ENCODE measurements around the gene IFT27. TPM values are rescaled to one million over a fixed set of nuclear protein-coding genes. Genes with fewer than 3 reads are reported as not detected.

The IFT27 gene
- total and polyA plus RNA-seq, 9 donors, result 14.2 to 38.8 (median 28.4) TPM

DNA sequence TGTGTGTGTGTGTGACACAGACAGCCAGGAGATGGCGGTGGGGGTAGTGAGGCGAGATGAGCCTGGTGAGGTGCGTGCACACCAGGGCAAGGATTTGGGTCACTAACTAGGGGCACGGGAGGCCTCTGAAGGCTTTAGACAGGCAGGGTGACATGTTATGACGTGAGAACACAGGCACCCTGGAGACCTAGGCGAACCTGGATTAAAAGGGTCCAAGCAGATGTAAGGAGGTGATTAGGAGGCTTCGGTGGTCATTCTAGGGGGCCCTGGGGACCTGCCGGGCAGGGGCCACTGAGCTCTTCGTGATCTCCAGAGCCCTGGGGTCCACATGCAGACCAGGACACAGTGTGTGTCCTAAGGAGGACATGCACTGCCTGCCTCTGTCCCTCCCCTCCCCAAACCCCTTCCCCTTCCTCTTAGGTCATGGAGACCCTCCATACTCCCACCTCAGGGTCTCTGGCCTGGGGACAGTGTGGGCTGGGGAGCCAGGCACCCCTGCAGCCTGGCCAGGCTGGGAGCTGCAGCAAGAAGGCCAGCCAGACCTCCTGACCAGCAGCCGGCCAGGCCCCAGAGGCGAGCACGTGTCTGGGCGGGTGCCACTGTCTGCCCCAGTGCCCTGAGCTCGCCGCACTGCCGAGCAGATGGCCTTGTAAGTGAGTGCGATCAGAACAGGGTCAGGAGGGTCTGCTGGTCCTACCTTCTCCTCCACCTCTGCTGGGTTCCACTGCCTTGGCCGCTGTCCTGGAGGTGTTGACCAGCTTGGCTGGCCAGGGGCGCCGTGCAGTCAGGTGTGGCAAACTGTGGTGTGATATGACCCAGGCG is 32.1 kb downstream of the IFT27 start:
- intact Hi-C loops (cut with DNase I), result no loop called here
- TF ChIP-seq, protein P1, sequence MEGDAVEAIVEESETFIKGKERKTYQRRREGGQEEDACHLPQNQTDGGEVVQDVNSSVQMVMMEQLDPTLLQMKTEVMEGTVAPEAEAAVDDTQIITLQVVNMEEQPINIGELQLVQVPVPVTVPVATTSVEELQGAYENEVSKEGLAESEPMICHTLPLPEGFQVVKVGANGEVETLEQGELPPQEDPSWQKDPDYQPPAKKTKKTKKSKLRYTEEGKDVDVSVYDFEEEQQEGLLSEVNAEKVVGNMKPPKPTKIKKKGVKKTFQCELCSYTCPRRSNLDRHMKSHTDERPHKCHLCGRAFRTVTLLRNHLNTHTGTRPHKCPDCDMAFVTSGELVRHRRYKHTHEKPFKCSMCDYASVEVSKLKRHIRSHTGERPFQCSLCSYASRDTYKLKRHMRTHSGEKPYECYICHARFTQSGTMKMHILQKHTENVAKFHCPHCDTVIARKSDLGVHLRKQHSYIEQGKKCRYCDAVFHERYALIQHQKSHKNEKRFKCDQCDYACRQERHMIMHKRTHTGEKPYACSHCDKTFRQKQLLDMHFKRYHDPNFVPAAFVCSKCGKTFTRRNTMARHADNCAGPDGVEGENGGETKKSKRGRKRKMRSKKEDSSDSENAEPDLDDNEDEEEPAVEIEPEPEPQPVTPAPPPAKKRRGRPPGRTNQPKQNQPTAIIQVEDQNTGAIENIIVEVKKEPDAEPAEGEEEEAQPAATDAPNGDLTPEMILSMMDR (IDR thresholded peaks at IDR 0.05), result no peak
- TF ChIP-seq EP300 (IDR thresholded peaks at IDR 0.05) (no peak), POLR2A (IDR thresholded peaks at IDR 0.05) (no peak)
- no peak for DNase-seq

DNA sequence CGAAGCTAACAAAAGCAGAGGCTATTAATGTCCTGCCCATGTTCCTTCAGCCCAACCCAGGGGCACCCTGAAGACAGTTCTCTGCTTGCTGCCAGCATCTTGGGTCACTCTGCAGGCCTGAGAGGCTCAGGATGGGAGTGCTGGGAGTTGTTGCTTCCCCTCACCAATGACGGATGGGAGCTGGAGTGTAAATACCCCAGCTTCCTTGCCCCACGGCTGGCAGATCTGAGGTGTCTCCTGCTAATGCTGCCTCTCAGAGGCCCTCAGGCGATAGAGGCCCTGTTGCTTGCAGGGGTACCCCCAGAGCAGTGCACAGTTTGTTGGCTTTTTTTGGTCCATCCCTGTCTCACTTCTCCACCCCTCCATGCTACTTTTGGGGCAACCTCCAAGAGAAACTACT is 32.9 kb downstream of the IFT27 start:
- intact Hi-C loops (cut with DNase I), result no loop called here
- no peak overlapping the region for H3K4me3 ChIP-seq

More for the DNA sequence above, 32.1 kb downstream of the IFT27 start:
- no peak overlapping the region for H3K4me3 ChIP-seq
- 58 to 72% (median 62%) methylated on average over 21 of the region's 21 CpGs for WGBS, 3 donors
- no peaks in the 10 kb centered on the region for H3K27me3 ChIP-seq
- H3K4me1 ChIP-seq (ENCODE audit: insufficient read depth), result no peaks in the 10 kb centered on the region
- H3K9me3 ChIP-seq, result no peaks in the 10 kb centered on the region
- H3K36me3 ChIP-seq, result no peaks in the 10 kb centered on the region
- H3K27ac ChIP-seq, result no peak overlapping the region

DNA sequence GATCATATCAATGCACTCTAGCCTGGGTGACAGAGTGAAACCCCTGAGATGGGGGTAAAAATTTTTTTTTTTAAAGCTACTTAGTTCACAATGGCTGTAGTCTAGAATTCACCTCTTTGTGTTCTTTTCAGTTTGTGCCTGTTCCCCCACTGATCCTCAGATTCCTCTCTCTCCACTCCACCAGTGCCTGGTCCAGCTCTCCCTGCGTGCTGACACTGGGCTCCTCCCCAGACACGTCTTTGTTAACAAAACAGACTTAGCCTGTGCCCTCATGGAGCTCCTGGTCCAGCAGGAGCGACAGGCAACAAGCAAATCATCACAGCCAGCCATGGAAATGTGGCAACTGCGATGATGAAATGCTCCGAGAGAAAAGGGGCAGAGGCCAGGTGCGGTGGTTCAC is 34.0 kb downstream of the IFT27 start:
- intact Hi-C loops (cut with DNase I), result no loop called here
- TF ChIP-seq POLR2A (IDR thresholded peaks at IDR 0.05), result no peak
- TF ChIP-seq, protein P1 (IDR thresholded peaks at IDR 0.05), result no peak
- TF ChIP-seq EP300 (IDR thresholded peaks at IDR 0.05), result no peak

More for the DNA sequence above, 32.9 kb downstream of the IFT27 start:
- no peak for TF ChIP-seq EP300 (IDR thresholded peaks at IDR 0.05)
- no peak for TF ChIP-seq POLR2A (IDR thresholded peaks at IDR 0.05)
- TF ChIP-seq, protein P1 (IDR thresholded peaks at IDR 0.05), result no peak
- Histone ChIP-seq H3K4me1 (ENCODE audit: insufficient read depth) (no peaks in the 10 kb centered on the region), H3K9me3 (no peaks in the 10 kb centered on the region), H3K36me3 (no peaks in the 10 kb centered on the region), H3K27me3 (no peaks in the 10 kb centered on the region), H3K27ac (no peak overlapping the region)
- 68 to 72% (median 71%) methylated on average over 4 of the region's 4 CpGs for WGBS, 3 donors
- no peak for DNase-seq

DNA sequence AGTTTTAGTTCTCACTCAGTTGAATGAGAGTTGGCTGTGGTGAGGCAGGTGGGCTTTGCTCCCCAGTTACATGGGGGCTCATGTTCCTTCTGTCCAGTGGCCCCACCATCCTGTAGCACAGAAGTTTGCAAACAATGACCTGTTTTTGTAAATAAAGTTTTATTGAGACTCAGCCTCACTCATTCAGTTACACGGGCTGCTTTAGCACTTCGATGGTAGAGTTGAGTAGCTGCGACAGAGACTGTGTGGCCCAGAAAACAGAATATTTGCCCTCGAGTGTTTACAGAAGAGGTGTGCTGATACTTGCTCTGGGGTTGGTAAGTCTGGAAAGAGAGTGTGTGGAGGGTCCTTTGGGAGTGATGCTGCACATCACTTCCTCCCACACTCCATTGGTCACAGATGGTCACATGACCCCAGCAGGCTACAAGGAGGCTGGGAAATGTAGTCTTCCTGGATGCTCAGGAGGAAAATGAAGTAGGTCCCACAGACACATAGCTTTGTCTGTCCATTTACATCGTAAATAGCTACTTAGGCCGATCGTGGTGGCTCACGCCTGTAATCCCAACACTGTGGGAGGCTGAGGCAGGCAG is 34.6 kb downstream of the IFT27 start:
- 73 to 83% (median 79%) methylated on average over 8 of the region's 8 CpGs for WGBS, 3 donors
- Histone ChIP-seq H3K9me3 (no peaks in the 10 kb centered on the region), H3K36me3 (no peaks in the 10 kb centered on the region), H3K4me1 (ENCODE audit: insufficient read depth) (no peaks in the 10 kb centered on the region), H3K27me3 (no peaks in the 10 kb centered on the region), H3K27ac (no peak overlapping the region), H3K4me3 (no peak overlapping the region)
- intact Hi-C loops (cut with DNase I), result no loop called here
- TF ChIP-seq EP300 (IDR thresholded peaks at IDR 0.05) (no peak), POLR2A (IDR thresholded peaks at IDR 0.05) (no peak)
- TF ChIP-seq, protein P1 (IDR thresholded peaks at IDR 0.05), result no peak
- no peak for DNase-seq

More for the DNA sequence above, 34.0 kb downstream of the IFT27 start:
- H3K4me3 ChIP-seq, result no peak overlapping the region
- H3K36me3 ChIP-seq, result no peaks in the 10 kb centered on the region
- H3K4me1 ChIP-seq (ENCODE audit: insufficient read depth), result no peaks in the 10 kb centered on the region
- WGBS, 3 donors, result 33 to 54% (median 43%) methylated on average over 6 of the region's 6 CpGs
- H3K27me3 ChIP-seq, result no peaks in the 10 kb centered on the region
- no peak overlapping the region for H3K27ac ChIP-seq
- no peak for DNase-seq
- no peaks in the 10 kb centered on the region for H3K9me3 ChIP-seq

All from ovary (tissue), 9 donors.